HL-60 (cell line): ENCODE data around the gene ASPSCR1.

Experiments
- POLR2AphosphoS5 ChIP-seq: IDR thresholded peaks from 2 replicates; pipeline ENCODE4 v1.6.1; 2012; ENCODE audit warnings: low read depth
- SPI1 ChIP-seq: IDR thresholded peaks from 2 replicates; pipeline ENCODE4 v1.6.1; 2012; ENCODE audit warnings: low read depth, mild to moderate bottlenecking, borderline replicate concordance
- TF ChIP-seq, protein P1 (sequence below): IDR thresholded peaks from one replicate; pipeline ENCODE4 v1.5.1; 2011; ENCODE audit warnings: low read length, control low read depth, inconsistent platforms; ENCODE audit not compliant: insufficient read depth
- TF ChIP-seq, protein P2 (sequence below): IDR thresholded peaks from 2 replicates; pipeline ENCODE4 v1.6.1; 2012; ENCODE audit warnings: low read depth; ENCODE audit not compliant: insufficient replicate concordance

DNA sequence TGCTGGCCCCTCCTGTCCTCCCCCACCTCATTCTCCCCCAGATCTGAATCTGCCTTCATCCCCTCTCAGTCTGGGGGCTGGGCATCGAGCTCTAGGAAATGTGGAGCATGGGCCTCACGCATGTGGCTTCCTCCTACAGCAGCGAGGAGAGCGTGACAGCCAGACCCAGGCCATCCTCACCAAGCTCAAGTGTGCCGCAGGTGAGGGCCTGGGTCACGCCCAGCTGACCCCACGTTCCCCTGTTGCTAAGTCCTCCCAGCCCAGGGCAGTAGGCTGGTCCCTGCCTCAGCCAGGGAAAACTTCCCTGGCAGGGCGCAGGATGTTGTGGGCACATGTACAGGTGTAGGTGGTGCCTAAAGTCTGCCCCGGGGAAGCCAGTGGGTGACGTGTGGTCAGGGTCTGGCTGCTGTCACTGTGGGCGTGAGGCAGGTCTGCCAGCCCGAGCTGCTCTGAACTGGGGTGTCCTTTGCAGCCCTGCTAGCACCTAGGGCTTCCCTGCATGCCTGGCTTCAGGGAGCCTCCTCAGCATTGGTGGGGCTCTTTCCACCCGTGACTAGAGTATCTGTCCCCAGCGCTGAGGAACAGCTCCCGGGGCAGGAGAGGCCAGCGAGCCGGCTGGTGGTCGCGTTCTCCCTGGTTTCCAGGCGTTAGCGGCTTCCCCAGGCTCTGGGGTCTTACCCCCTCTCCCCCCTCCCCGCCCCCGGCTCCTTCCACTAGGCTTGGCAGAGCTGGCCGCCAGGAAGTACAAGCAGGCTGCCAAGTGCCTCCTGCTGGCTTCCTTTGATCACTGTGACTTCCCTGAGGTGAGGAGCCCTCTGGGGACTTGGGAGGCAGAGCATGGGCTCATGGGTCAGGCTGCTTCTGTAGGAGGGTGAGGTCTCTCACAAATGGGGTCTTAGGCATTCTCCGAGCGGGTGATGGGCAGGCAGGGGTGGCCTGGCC is 77.9 kb downstream of the ASPSCR1 start:
- TF ChIP-seq, protein P1, sequence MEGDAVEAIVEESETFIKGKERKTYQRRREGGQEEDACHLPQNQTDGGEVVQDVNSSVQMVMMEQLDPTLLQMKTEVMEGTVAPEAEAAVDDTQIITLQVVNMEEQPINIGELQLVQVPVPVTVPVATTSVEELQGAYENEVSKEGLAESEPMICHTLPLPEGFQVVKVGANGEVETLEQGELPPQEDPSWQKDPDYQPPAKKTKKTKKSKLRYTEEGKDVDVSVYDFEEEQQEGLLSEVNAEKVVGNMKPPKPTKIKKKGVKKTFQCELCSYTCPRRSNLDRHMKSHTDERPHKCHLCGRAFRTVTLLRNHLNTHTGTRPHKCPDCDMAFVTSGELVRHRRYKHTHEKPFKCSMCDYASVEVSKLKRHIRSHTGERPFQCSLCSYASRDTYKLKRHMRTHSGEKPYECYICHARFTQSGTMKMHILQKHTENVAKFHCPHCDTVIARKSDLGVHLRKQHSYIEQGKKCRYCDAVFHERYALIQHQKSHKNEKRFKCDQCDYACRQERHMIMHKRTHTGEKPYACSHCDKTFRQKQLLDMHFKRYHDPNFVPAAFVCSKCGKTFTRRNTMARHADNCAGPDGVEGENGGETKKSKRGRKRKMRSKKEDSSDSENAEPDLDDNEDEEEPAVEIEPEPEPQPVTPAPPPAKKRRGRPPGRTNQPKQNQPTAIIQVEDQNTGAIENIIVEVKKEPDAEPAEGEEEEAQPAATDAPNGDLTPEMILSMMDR = no peak
- TF ChIP-seq, protein P2, sequence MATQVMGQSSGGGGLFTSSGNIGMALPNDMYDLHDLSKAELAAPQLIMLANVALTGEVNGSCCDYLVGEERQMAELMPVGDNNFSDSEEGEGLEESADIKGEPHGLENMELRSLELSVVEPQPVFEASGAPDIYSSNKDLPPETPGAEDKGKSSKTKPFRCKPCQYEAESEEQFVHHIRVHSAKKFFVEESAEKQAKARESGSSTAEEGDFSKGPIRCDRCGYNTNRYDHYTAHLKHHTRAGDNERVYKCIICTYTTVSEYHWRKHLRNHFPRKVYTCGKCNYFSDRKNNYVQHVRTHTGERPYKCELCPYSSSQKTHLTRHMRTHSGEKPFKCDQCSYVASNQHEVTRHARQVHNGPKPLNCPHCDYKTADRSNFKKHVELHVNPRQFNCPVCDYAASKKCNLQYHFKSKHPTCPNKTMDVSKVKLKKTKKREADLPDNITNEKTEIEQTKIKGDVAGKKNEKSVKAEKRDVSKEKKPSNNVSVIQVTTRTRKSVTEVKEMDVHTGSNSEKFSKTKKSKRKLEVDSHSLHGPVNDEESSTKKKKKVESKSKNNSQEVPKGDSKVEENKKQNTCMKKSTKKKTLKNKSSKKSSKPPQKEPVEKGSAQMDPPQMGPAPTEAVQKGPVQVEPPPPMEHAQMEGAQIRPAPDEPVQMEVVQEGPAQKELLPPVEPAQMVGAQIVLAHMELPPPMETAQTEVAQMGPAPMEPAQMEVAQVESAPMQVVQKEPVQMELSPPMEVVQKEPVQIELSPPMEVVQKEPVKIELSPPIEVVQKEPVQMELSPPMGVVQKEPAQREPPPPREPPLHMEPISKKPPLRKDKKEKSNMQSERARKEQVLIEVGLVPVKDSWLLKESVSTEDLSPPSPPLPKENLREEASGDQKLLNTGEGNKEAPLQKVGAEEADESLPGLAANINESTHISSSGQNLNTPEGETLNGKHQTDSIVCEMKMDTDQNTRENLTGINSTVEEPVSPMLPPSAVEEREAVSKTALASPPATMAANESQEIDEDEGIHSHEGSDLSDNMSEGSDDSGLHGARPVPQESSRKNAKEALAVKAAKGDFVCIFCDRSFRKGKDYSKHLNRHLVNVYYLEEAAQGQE = no peak
- TF ChIP-seq POLR2AphosphoS5 (0 out of 2 replicates have a peak, but pooled peaks have one; percentile 13), SPI1 (no peak)
